MM.1S (cell line): ENCODE results near the gene UROS.

ENCODE experiments used
- DNase-seq: peaks from one replicate; pipeline ENCODE4 v3.0.0-alpha.2; 2015
- H2AFZ ChIP-seq: fragments of 300-600 bp; sonication (generic); 2 replicates; pipeline ENCODE4 v1.6.0; 2016; ENCODE audit warnings: antibody characterized with exemption, low read length
- H3F3A ChIP-seq: fragments of 300-600 bp; sonication (generic); 2 replicates; pipeline ENCODE4 v1.6.1; 2016; ENCODE audit warnings: mild to moderate bottlenecking, antibody characterized with exemption, low read length, moderate library complexity, mixed read lengths; ENCODE audit not compliant: insufficient read depth
- H3K27ac ChIP-seq: fragments of 300-600 bp; sonication (generic); 2 replicates; pipeline ENCODE4 v1.5.1; 2016; ENCODE audit warnings: mild to moderate bottlenecking, low read length
- H3K27me3 ChIP-seq: fragments of 300-600 bp; sonication (generic); replicated peaks from 2 replicates; pipeline ENCODE4 v1.6.0; 2016; ENCODE audit warnings: low read length; ENCODE audit not compliant: insufficient read depth
- H3K36me3 ChIP-seq: fragments of 300-600 bp; sonication (generic); replicated peaks from 2 replicates; pipeline ENCODE4 v1.6.1; 2016; ENCODE audit warnings: mild to moderate bottlenecking, low read length, mixed read lengths; ENCODE audit not compliant: insufficient read depth
- H3K4me1 ChIP-seq: fragments of 300-600 bp; sonication (generic); 2 replicates; pipeline ENCODE4 v1.6.1; 2016; ENCODE audit warnings: low read length, mixed read lengths
- H3K4me2 ChIP-seq: fragments of 300-600 bp; sonication (generic); 2 replicates; pipeline ENCODE4 v1.6.0; 2016; ENCODE audit warnings: low read depth, low read length
- H3K4me3 ChIP-seq: fragments of 300-600 bp; sonication (generic); 2 replicates; pipeline ENCODE4 v1.5.1; 2016; ENCODE audit warnings: low read length, mixed read lengths
- H3K79me2 ChIP-seq: fragments of 300-600 bp; sonication (generic); 2 replicates; pipeline ENCODE4 v1.6.1; 2016; ENCODE audit warnings: mixed run types, low read length, mixed read lengths
- H3K9ac ChIP-seq: fragments of 300-600 bp; sonication (generic); 2 replicates; pipeline ENCODE4 v1.6.1; 2016; ENCODE audit warnings: low read length, mixed read lengths
- H3K9me2 ChIP-seq: fragments of 300-600 bp; sonication (generic); replicated peaks from 2 replicates; pipeline ENCODE4 v1.6.1; 2016; ENCODE audit warnings: mild to moderate bottlenecking, low read length, mixed read lengths; ENCODE audit not compliant: insufficient read depth
- H3K9me3 ChIP-seq: fragments of 300-600 bp; sonication (generic); replicated peaks from 2 replicates; pipeline ENCODE4 v1.6.1; 2016; ENCODE audit warnings: mild to moderate bottlenecking, low read length, mixed read lengths; ENCODE audit not compliant: insufficient read depth
- H4K20me1 ChIP-seq: fragments of 300-600 bp; sonication (generic); 2 replicates; pipeline ENCODE4 v1.6.1; 2016; ENCODE audit warnings: mild to moderate bottlenecking, low read length, moderate library complexity, mixed read lengths; ENCODE audit not compliant: insufficient read depth
- CTCF ChIP-seq: fragments of 300-600 bp; sonication (generic); IDR thresholded peaks from 2 replicates; pipeline ENCODE4 v1.5.1; 2016; ENCODE audit warnings: antibody characterized with exemption, low read length, mixed read lengths
- EZH2 ChIP-seq: fragments of 300-600 bp; sonication (generic); optimal IDR thresholded peaks from 2 replicates; pipeline ENCODE3; 2017; ENCODE audit warnings: low read depth, mild to moderate bottlenecking, antibody characterized with exemption, low read length, mixed read lengths
- EZH2phosphoT487 ChIP-seq: fragments of 300-600 bp; sonication (generic); IDR thresholded peaks from 2 replicates; pipeline ENCODE4 v1.6.1; 2018; ENCODE audit warnings: antibody characterized with exemption, low read length

Gene UROS

DNA sequence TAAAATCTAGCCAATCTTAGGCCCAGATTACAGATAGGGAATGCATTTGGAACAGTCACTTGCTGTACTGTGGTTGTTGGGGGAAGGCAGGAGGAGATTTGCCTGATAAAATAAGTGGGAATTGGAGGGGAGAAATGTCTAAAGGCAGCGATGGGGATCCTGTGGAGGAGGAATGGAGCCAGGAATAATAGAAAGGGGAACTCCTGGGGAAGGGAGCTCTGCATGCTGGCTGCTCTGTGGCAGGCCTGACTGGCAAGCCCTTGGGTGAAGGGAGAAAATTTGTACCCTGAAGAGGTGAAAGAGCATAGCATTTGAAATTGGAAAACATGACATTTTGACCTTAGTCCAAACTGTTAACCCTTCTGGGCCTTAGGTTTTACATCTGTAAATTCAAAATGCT, 61.1 kb downstream of the UROS start:
- H2AFZ ChIP-seq, result no peak overlapping the region

GRCh38 chr10:125757742-125758141, 65.3 kb downstream of the UROS start:
- Histone ChIP-seq H3K36me3 (peaks cover 14% of the 10 kb centered on the region; the same call in 1 of the 2 replicates), H3K4me3 (no peak overlapping the region), H3F3A (no peaks in the 10 kb centered on the region), H3K9me2 (no peaks in the 10 kb centered on the region), H3K4me1 (no peaks in the 10 kb centered on the region), H3K9ac (no peak overlapping the region), H3K9me3 (no peaks in the 10 kb centered on the region), H4K20me1 (no peaks in the 10 kb centered on the region), H3K27me3 (no peaks in the 10 kb centered on the region), H2AFZ (no peak overlapping the region), H3K79me2 (peaks cover 18% of the 10 kb centered on the region), H3K4me2 (no peak overlapping the region), H3K27ac (no peak overlapping the region)
- no peak for DNase-seq
- no peak for TF ChIP-seq EZH2phosphoT487
- no peak for TF ChIP-seq EZH2
- TF ChIP-seq CTCF, result no peak

More for the DNA sequence above, 61.1 kb downstream of the UROS start:
- H3K79me2 ChIP-seq, result peaks cover under 1% of the 10 kb centered on the region; the same call in 1 of the 2 replicates
- H3K4me1 ChIP-seq, result no peaks in the 10 kb centered on the region
- no peak overlapping the region for H3K9ac ChIP-seq
- DNase-seq, result no peak
- TF ChIP-seq EZH2 (no peak), CTCF (no peak), EZH2phosphoT487 (no peak)
- no peak overlapping the region for H3K4me2 ChIP-seq
- H3K4me3 ChIP-seq, result no peak overlapping the region
- no peaks in the 10 kb centered on the region for H3K27me3 ChIP-seq
- no peak overlapping the region for H3K27ac ChIP-seq
- H3K9me2 ChIP-seq, result no peaks in the 10 kb centered on the region
- peaks cover 12% of the 10 kb centered on the region; the same call in 1 of the 2 replicates for H3K36me3 ChIP-seq
- H3F3A ChIP-seq, result no peaks in the 10 kb centered on the region; the same call in 1 of the 2 replicates
- H4K20me1 ChIP-seq, result no peaks in the 10 kb centered on the region
- no peaks in the 10 kb centered on the region for H3K9me3 ChIP-seq

DNA sequence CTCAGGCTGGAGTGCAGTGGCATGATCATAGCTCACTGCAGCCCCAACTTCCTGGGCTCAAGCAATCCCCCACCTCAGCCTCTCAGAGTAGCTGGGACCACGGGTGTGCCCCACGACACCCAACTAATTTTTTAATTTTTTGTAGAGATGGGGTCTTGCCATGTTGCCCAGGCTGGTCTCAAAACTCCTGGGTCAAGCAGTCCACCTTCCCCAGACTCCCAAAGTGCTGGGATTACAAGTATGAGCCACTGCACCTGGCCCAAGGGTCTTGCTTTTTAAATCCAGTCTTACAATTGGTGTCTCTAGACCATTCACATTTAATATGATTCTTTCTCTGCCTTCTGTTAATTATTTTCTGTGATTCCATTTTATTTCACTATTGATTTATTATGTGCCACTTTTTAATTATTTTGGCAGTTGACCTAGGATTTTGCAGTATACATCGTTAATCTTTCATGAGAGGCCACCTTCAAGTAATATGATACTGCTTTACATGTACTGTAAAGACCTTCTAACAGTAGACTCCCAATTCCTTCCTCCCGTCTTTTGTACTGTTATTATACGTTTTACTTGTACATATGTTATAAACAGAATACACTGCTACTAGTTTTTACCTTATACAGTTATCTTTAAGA, 66.1 kb downstream of the UROS start:
- H4K20me1 ChIP-seq, result no peaks in the 10 kb centered on the region
- H3K36me3 ChIP-seq, result peaks cover 20% of the 10 kb centered on the region; the same call in 1 of the 2 replicates

DNA sequence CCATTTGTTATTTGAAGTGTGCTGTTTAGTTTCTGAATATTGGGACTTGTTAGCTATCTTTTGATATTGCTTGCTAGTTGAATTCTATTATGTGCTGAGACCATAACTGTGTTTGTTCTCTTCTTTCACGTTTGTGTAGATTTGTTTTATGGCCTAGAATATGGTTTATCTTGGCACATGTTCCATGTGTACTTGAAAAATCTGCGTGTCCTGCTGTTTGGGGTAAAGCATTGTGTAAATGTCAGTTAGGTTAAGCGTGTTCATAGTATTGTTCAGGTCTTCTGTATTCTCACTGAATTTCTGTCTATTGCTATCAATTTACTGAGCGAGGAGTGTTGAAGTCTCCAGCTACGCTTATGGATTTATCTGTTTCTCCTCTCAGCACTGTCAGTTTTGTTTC, 66.9 kb downstream of the UROS start:
- H3K27ac ChIP-seq, result no peak overlapping the region
- peaks cover 20% of the 10 kb centered on the region; the same call in 1 of the 2 replicates for H3K36me3 ChIP-seq
- H3K4me1 ChIP-seq, result no peaks in the 10 kb centered on the region
- no peaks in the 10 kb centered on the region for H4K20me1 ChIP-seq
- H2AFZ ChIP-seq, result no peak overlapping the region
- H3K9me2 ChIP-seq, result no peaks in the 10 kb centered on the region
- no peaks in the 10 kb centered on the region for H3K9me3 ChIP-seq
- H3K4me3 ChIP-seq, result no peak overlapping the region
- H3K9ac ChIP-seq, result no peak overlapping the region
- H3K4me2 ChIP-seq, result no peak overlapping the region
- H3K79me2 ChIP-seq, result peaks cover 22% of the 10 kb centered on the region
- TF ChIP-seq CTCF (no peak), EZH2 (no peak), EZH2phosphoT487 (no peak)
- no peaks in the 10 kb centered on the region for H3F3A ChIP-seq
- H3K27me3 ChIP-seq, result no peaks in the 10 kb centered on the region
- no peak for DNase-seq

More for the DNA sequence above, 66.1 kb downstream of the UROS start:
- H3K4me1 ChIP-seq, result no peaks in the 10 kb centered on the region
- no peak overlapping the region for H3K9ac ChIP-seq
- no peak for TF ChIP-seq EZH2
- H3K4me3 ChIP-seq, result no peak overlapping the region
- H3K27ac ChIP-seq, result no peak overlapping the region
- DNase-seq, result no peak
- no peaks in the 10 kb centered on the region for H3F3A ChIP-seq
- no peaks in the 10 kb centered on the region for H3K9me2 ChIP-seq
- no peak overlapping the region for H3K4me2 ChIP-seq
- H3K9me3 ChIP-seq, result no peaks in the 10 kb centered on the region
- no peaks in the 10 kb centered on the region for H3K27me3 ChIP-seq
- H3K79me2 ChIP-seq, result peaks cover 18% of the 10 kb centered on the region
- no peak overlapping the region for H2AFZ ChIP-seq
